D341Med (cell line): ENCODE results near the gene SSU72.

Source experiments
- DNase-seq: peaks from one replicate; pipeline ENCODE4 v3.0.0; 2012; ENCODE audit warnings: low spot score

The SSU72 gene

GRCh38 chr1:1574721-1575537, at the start of gene SSU72:
Gene SSU72 (minus strand): TSS chr1:1574863. CDS start chr1:1574557, 306 bp downstream.
- peak; percentile 94 for DNase-seq

GRCh38 chr1:1623631-1624442, 49.2 kb upstream of the SSU72 start:
- DNase-seq, result no peak

- DNase-seq, result no peak
These were observed 48.5 kb upstream of the SSU72 start for GRCh38 chr1:1623181-1623630.

GRCh38 chr1:1622788-1623094, 48.1 kb upstream of the SSU72 start:
- DNase-seq, result no peak

GRCh38 chr1:1622010-1622787, 47.5 kb upstream of the SSU72 start:
- no peak for DNase-seq

- no peak for DNase-seq
These were observed 46.7 kb upstream of the SSU72 start for GRCh38 chr1:1621173-1622009.

- DNase-seq, result no peak
These were observed 45.9 kb upstream of the SSU72 start for GRCh38 chr1:1620433-1621139.

- peak; percentile 54 for DNase-seq
These were observed 45.3 kb upstream of the SSU72 start for GRCh38 chr1:1619917-1620361.

GRCh38 chr1:1618396-1619068, 43.9 kb upstream of the SSU72 start:
- no peak for DNase-seq

GRCh38 chr1:1617925-1618324, 43.3 kb upstream of the SSU72 start:
- DNase-seq, result no peak

- no peak for DNase-seq
These were observed 42.9 kb upstream of the SSU72 start for GRCh38 chr1:1617516-1617915.

- DNase-seq, result no peak
These were observed 42.2 kb upstream of the SSU72 start for GRCh38 chr1:1616838-1617237.

GRCh38 chr1:1616045-1616790, 41.6 kb upstream of the SSU72 start:
- DNase-seq, result peak; percentile 82

- DNase-seq, result peak; percentile 98
These were observed 40.8 kb upstream of the SSU72 start, which contains the start of gene MIB2 for GRCh38 chr1:1615256-1616044. Gene MIB2 (plus strand): TSS chr1:1615500. CDS start chr1:1623453, 7,953 bp downstream.

GRCh38 chr1:1614954-1615255, 40.2 kb upstream of the SSU72 start:
- no peak for DNase-seq

GRCh38 chr1:1614204-1614953, 39.7 kb upstream of the SSU72 start:
- peak; percentile 48 for DNase-seq

- no peak for DNase-seq
These were observed 38.9 kb upstream of the SSU72 start for GRCh38 chr1:1613509-1614082.

- DNase-seq, result no peak
These were observed 37.4 kb upstream of the SSU72 start for GRCh38 chr1:1612104-1612400.
